ENCODE measurements around the gene CCNE1. TPM values are rescaled to one million over a fixed set of nuclear protein-coding genes. Genes with fewer than 3 reads are reported as not detected.

Gene CCNE1
- total RNA-seq, 4 donors from 2014 or later = 1.8 to 5.9 (median 2.2) TPM

GRCh38 chr19:29782260-29782580 is 29.6 kb upstream of the CCNE1 start:
- DNase-seq = no peak
- no peaks in the 10 kb centered on the region for H3K27me3 ChIP-seq
- H3K4me1 ChIP-seq = no peaks in the 10 kb centered on the region

GRCh38 chr19:29783627-29784190 is 28.1 kb upstream of the CCNE1 start:
- Histone ChIP-seq H3K4me1 (no peaks in the 10 kb centered on the region), H3K9me3 (no peaks in the 10 kb centered on the region), H3K27me3 (no peaks in the 10 kb centered on the region), H3K4me3 (no peak overlapping the region), H3K36me3 (no peaks in the 10 kb centered on the region), H3K27ac (no peak overlapping the region)
- no peak for DNase-seq
- no peak for TF ChIP-seq POLR2A (IDR thresholded peaks at IDR 0.05)
- TF ChIP-seq, protein P1, sequence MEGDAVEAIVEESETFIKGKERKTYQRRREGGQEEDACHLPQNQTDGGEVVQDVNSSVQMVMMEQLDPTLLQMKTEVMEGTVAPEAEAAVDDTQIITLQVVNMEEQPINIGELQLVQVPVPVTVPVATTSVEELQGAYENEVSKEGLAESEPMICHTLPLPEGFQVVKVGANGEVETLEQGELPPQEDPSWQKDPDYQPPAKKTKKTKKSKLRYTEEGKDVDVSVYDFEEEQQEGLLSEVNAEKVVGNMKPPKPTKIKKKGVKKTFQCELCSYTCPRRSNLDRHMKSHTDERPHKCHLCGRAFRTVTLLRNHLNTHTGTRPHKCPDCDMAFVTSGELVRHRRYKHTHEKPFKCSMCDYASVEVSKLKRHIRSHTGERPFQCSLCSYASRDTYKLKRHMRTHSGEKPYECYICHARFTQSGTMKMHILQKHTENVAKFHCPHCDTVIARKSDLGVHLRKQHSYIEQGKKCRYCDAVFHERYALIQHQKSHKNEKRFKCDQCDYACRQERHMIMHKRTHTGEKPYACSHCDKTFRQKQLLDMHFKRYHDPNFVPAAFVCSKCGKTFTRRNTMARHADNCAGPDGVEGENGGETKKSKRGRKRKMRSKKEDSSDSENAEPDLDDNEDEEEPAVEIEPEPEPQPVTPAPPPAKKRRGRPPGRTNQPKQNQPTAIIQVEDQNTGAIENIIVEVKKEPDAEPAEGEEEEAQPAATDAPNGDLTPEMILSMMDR (IDR thresholded peaks at IDR 0.05) = no peak

More at GRCh38 chr19:29782260-29782580, 29.6 kb upstream of the CCNE1 start:
- no peak for TF ChIP-seq POLR2A (IDR thresholded peaks at IDR 0.05)
- TF ChIP-seq, protein P1 (IDR thresholded peaks at IDR 0.05) = no peak
- Histone ChIP-seq H3K36me3 (no peaks in the 10 kb centered on the region), H3K9me3 (no peaks in the 10 kb centered on the region), H3K4me3 (no peak overlapping the region), H3K27ac (no peak overlapping the region)

- H3K36me3 ChIP-seq = no peaks in the 10 kb centered on the region
- no peaks in the 10 kb centered on the region for H3K9me3 ChIP-seq
- TF ChIP-seq, protein P1 (IDR thresholded peaks at IDR 0.05) = no peak
- TF ChIP-seq POLR2A (IDR thresholded peaks at IDR 0.05) = no peak
- no peak for DNase-seq
- H3K27ac ChIP-seq = no peak overlapping the region
- H3K27me3 ChIP-seq = no peaks in the 10 kb centered on the region
- no peaks in the 10 kb centered on the region for H3K4me1 ChIP-seq
- no peak overlapping the region for H3K4me3 ChIP-seq
These were observed 27.1 kb upstream of the CCNE1 start for GRCh38 chr19:29784598-29785223.

DNA sequence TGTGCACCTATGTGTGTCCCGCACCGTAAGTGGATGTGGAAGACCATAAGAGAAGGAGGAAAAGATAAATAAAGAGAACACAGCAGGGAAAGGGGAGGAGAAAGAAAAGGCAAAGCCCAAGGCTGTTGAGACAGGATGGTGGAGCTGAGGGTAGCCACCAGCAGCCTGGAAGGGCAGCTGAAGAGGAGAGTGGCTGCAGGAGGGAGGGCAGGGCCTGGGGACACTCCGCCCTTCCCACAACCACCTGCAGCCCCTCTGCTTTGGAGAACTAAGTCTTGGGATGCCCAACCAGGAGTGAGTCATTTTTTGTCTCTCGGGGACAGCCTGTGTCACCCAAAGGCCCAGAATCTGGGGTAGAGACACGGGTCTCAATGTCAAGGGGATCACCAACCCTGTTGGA is 26.4 kb upstream of the CCNE1 start:
- Histone ChIP-seq H3K36me3 (no peaks in the 10 kb centered on the region), H3K9me3 (no peaks in the 10 kb centered on the region), H3K4me3 (no peak overlapping the region), H3K4me1 (no peaks in the 10 kb centered on the region), H3K27ac (no peak overlapping the region), H3K27me3 (no peaks in the 10 kb centered on the region)
- DNase-seq = no peak
- no peak for TF ChIP-seq POLR2A (IDR thresholded peaks at IDR 0.05)
- TF ChIP-seq, protein P1 (IDR thresholded peaks at IDR 0.05) = no peak

GRCh38 chr19:29785955-29786589 is 25.7 kb upstream of the CCNE1 start:
- no peaks in the 10 kb centered on the region for H3K36me3 ChIP-seq
- H3K9me3 ChIP-seq = no peaks in the 10 kb centered on the region
- DNase-seq = no peak
- H3K27me3 ChIP-seq = no peaks in the 10 kb centered on the region
- no peak overlapping the region for H3K27ac ChIP-seq
- TF ChIP-seq POLR2A (IDR thresholded peaks at IDR 0.05) = no peak
- TF ChIP-seq, protein P1 (IDR thresholded peaks at IDR 0.05) = no peak
- no peaks in the 10 kb centered on the region for H3K4me1 ChIP-seq
- H3K4me3 ChIP-seq = no peak overlapping the region

All from Peyer's patch (tissue), 4 donors.